Urinary bladder (tissue), 2 donors: ENCODE results near the gene BHLHE40. TPM values are rescaled to one million over a fixed set of nuclear protein-coding genes. Genes with fewer than 3 reads are reported as not detected.

Source experiments
- polyA plus RNA-seq: library from polyadenylated mRNA; stranded (reverse); fragments of 200-250 nt; gene quantifications from one replicate; pipeline ENCODE4 v1.2.3, GENCODE V29; 2013
- total RNA-seq: library from RNA; depleted of rRNA; stranded (reverse); fragments of >200 nt; gene quantifications from one replicate; pipeline ENCODE4 v1.2.3, GENCODE V29; 2014
- donor health status: healthy.

Gene BHLHE40
- total and polyA plus RNA-seq, 2 donors, result 35.7 to 57.4 TPM

Other genes starting within 250 kb of the BHLHE40 start
- 91.3 TPM for gene ARL8B, start 142.9 kb downstream of the BHLHE40 start, total RNA-seq
- 58.9 TPM for gene ARL8B, start 142.9 kb downstream of the BHLHE40 start, polyA plus RNA-seq
- 15.9 TPM for gene EDEM1, start 208.3 kb downstream of the BHLHE40 start, total RNA-seq
- 13.6 TPM for gene EDEM1, start 208.3 kb downstream of the BHLHE40 start, polyA plus RNA-seq